C4-2B (cell line): ENCODE data around the gene CCDC88C.
"Not testable (repeated sequence)": the region's sequence is repeated elsewhere in the genome, so short reads cannot be mapped to it uniquely, and the experiment has no call there.

Experiments
- ZFX ChIP-seq: fragments of 450-650 bp; IDR thresholded peaks from 2 replicates; pipeline ENCODE4 v1.6.1; 2017
- TF ChIP-seq, protein P1 (sequence below): fragments of 450-650 bp; conservative IDR thresholded peaks from 2 replicates; pipeline ENCODE4 v1.5.1; 2017; ENCODE audit warnings: mild to moderate bottlenecking

- TF ChIP-seq, protein P1, sequence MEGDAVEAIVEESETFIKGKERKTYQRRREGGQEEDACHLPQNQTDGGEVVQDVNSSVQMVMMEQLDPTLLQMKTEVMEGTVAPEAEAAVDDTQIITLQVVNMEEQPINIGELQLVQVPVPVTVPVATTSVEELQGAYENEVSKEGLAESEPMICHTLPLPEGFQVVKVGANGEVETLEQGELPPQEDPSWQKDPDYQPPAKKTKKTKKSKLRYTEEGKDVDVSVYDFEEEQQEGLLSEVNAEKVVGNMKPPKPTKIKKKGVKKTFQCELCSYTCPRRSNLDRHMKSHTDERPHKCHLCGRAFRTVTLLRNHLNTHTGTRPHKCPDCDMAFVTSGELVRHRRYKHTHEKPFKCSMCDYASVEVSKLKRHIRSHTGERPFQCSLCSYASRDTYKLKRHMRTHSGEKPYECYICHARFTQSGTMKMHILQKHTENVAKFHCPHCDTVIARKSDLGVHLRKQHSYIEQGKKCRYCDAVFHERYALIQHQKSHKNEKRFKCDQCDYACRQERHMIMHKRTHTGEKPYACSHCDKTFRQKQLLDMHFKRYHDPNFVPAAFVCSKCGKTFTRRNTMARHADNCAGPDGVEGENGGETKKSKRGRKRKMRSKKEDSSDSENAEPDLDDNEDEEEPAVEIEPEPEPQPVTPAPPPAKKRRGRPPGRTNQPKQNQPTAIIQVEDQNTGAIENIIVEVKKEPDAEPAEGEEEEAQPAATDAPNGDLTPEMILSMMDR, result not testable (repeated sequence)
- TF ChIP-seq ZFX, result not testable (repeated sequence)
These were observed 7.9 kb upstream of the CCDC88C start for GRCh38 chr14:91425531-91425944.
